Spleen (tissue), 7 donors: ENCODE measurements around the gene GYG1.

ENCODE experiments used
- POLR2A ChIP-seq, 3 donors: fragments of 450-650 bp; IDR thresholded peaks; one replicate each; pipeline ENCODE4 v1.5.1; 2017; ENCODE audit warnings: antibody characterized with exemption in 3 of 3, mild to moderate bottlenecking in 1 of 3
- POLR2AphosphoS5 ChIP-seq, 3 donors: sonication (generic); formaldehyde crosslinking; IDR thresholded peaks; one replicate each; pipeline ENCODE4 v1.5.1; 2017; ENCODE audit warnings: antibody characterized with exemption in 3 of 3
- TF ChIP-seq, protein P1 (sequence below), 11 experiments: fragments of 200-600 bp in 7 of 11; fragments of 450-650 bp in 4 of 11; sonication (generic) in 4 of 11; IDR thresholded peaks in 8 of 11; conservative IDR thresholded peaks in 3 of 11; 1 replicate in 7 of 11; 2 replicates in 4 of 11; pipeline versions ENCODE4 v1.4.0 to v1.8.0; 2016 to 2021; ENCODE audit warnings: antibody characterized with exemption in 11 of 11, inconsistent platforms in 4 of 11, mild to moderate bottlenecking in 1 of 11
- donor health status: DM: no; HTN: no; CAD: no; lungs with moderate emphysema.
- donor health status: DM: no; HTN: no; CAD: no.
- donor health status: DM: no; HTN: no; CAD: no.

DNA sequence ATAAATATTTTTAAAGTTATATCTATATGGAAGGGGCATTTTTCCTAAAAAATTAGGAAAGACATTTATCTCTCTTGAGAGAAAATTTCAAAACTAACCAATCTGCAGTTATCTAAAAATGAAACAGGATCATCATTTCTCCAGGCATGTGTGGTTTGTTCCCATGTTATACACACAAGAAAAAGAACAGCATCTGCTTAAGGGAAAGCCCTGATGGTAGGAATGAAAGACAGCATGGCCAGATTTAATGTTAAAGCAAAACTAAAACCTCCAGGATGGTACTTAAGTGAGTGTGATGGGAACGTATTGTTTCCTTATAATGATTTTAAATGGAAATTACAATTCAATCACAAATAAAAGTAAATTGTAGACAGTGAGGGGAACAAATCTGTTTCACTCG, 46.2 kb upstream of the GYG1 start:
- TF ChIP-seq, protein P1, sequence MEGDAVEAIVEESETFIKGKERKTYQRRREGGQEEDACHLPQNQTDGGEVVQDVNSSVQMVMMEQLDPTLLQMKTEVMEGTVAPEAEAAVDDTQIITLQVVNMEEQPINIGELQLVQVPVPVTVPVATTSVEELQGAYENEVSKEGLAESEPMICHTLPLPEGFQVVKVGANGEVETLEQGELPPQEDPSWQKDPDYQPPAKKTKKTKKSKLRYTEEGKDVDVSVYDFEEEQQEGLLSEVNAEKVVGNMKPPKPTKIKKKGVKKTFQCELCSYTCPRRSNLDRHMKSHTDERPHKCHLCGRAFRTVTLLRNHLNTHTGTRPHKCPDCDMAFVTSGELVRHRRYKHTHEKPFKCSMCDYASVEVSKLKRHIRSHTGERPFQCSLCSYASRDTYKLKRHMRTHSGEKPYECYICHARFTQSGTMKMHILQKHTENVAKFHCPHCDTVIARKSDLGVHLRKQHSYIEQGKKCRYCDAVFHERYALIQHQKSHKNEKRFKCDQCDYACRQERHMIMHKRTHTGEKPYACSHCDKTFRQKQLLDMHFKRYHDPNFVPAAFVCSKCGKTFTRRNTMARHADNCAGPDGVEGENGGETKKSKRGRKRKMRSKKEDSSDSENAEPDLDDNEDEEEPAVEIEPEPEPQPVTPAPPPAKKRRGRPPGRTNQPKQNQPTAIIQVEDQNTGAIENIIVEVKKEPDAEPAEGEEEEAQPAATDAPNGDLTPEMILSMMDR (IDR thresholded peaks at IDR 0.05 in 8 of 11, conservative IDR thresholded peaks at IDR 0.05 in 3 of 11), result no peak
- TF ChIP-seq POLR2AphosphoS5 (IDR thresholded peaks at IDR 0.05), result no peak
- no peak for TF ChIP-seq POLR2A (IDR thresholded peaks at IDR 0.05)
